ENCODE data around the gene ORC3.

Gene ORC3

DNA sequence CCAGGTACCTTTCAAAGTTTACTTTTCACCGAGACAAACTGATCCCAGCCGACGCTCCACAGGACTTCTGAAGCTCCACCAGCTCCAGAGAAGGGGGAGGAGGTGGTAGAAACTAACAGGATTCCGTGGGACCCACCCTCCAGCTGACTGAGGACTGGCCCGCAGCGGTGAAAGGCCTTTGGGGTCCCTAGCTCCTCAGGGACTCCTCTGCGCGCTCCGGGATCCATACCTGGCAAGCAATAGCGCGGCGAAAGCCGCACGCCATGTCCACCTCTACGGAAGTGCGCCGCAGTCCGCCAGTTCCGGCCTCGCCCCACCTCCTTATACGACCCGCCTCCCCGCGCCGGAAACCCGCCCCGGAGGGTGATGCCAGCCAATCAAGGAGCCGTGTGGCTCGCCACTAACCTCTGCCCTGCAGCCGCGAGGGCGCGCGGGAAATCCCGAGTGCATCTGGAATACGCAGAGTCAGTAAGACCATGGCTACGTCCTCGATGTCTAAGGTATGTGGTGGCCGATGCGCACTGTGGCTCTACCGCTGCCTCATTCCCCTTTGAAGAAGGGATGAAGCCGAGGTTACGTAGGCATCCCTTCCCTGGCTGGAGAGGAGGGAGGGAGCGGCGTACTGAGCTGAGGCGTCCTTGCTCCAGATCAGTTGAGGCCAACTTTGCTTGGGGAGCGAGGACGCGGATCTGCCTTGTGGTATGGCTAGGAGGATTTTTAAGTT is at the start of gene ORC3, which contains the start of gene RARS2:
TSS of gene ORC3 (plus strand) at position 443 of the 724 bp plus-strand sequence. CDS start at position 477, 34 bp downstream.
TSS of gene RARS2 (minus strand) at position 295 of the 724 bp plus-strand sequence. CDS start at position 265, 30 bp downstream.
- DNase-seq: peak; percentile 97 to 98
- Histone ChIP-seq H3K9me3 (no peaks in the 10 kb centered on the region), H3K4me1 (peaks cover 0 to 46% (median 31%) of the 10 kb centered on the region in 4 donors), H3K36me3 (peaks cover 0 to 2% (median under 1%) of the 10 kb centered on the region in 3 donors), H3K27me3 (no peaks in the 10 kb centered on the region), H3K4me3 (peak within 1 kb of the TSS; percentile 83 to 85), H3K27ac (peak within 1 kb of the TSS; percentile 87 to 89)
- intact Hi-C loops (cut with DNase I; ENCODE audit: low total_unique reads): loop anchor here (1.0 to 5.0 kb wide), 2 partner anchors 111 to 118 kb away; partner anchors contain the start of gene SLC35A1
- TF ChIP-seq, protein P1, sequence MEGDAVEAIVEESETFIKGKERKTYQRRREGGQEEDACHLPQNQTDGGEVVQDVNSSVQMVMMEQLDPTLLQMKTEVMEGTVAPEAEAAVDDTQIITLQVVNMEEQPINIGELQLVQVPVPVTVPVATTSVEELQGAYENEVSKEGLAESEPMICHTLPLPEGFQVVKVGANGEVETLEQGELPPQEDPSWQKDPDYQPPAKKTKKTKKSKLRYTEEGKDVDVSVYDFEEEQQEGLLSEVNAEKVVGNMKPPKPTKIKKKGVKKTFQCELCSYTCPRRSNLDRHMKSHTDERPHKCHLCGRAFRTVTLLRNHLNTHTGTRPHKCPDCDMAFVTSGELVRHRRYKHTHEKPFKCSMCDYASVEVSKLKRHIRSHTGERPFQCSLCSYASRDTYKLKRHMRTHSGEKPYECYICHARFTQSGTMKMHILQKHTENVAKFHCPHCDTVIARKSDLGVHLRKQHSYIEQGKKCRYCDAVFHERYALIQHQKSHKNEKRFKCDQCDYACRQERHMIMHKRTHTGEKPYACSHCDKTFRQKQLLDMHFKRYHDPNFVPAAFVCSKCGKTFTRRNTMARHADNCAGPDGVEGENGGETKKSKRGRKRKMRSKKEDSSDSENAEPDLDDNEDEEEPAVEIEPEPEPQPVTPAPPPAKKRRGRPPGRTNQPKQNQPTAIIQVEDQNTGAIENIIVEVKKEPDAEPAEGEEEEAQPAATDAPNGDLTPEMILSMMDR (IDR thresholded peaks at IDR 0.05): no peak

DNA sequence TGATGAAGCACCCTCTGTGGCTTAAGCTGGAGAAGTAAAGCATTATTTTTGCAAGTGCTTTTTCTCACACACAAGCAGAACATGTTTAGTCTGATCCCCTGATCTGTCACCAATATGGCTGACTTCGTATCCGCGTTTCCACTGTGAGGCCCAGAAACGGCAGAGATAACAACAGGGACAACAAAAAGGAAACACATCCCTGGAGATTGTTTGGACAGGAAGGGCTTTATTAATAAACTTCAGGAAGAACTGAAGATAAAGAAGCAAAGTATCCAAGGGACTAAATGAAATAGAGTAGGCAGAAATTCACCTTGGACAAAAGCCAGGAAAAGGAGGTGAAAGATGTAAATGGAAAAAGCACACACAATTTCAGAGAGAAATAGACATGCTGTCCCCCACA is 49.4 kb upstream of the ORC3 start:
- Histone ChIP-seq H3K4me1 (peaks cover 0 to 8% (median 0%) of the 10 kb centered on the region in 4 donors), H3K36me3 (peaks cover 18 to 54% (median 36%) of the 10 kb centered on the region in 3 donors), H3K4me3 (no peak overlapping the region), H3K9me3 (no peaks in the 10 kb centered on the region), H3K27me3 (no peaks in the 10 kb centered on the region), H3K27ac (no peak overlapping the region)
- no peak for DNase-seq
- intact Hi-C loops (cut with DNase I; ENCODE audit: low total_unique reads): no loop called here
- TF ChIP-seq, protein P1 (IDR thresholded peaks at IDR 0.05): no peak

DNA sequence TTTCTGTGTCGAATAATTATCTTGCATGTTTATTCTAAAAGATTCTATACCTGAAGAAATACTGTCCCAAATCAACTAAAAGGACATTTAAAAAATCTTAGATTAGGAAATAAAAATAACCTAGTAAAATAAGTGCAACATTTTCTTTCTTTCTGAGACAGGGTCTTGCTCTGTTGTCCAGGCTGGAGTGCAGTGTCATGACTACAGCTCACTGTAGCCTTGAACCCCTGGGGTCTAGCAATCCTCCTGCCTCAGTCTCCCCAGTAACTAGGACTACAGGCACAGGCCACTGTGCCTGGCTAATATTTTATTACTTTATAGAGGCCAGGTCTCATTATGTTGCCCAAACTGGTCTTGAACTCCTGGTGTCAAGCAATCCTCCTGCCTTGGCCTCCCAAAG is 48.9 kb upstream of the ORC3 start:
- peaks cover 19 to 55% (median 37%) of the 10 kb centered on the region in 3 donors for H3K36me3 ChIP-seq
- TF ChIP-seq, protein P1 (IDR thresholded peaks at IDR 0.05): no peak
- H3K4me1 ChIP-seq: peaks cover 0 to 8% (median 0%) of the 10 kb centered on the region in 4 donors
- no peaks in the 10 kb centered on the region for H3K27me3 ChIP-seq
- no peak overlapping the region for H3K4me3 ChIP-seq
- intact Hi-C loops (cut with DNase I; ENCODE audit: low total_unique reads): no loop called here
- DNase-seq: no peak
- H3K27ac ChIP-seq: no peak overlapping the region
- no peaks in the 10 kb centered on the region for H3K9me3 ChIP-seq

DNA sequence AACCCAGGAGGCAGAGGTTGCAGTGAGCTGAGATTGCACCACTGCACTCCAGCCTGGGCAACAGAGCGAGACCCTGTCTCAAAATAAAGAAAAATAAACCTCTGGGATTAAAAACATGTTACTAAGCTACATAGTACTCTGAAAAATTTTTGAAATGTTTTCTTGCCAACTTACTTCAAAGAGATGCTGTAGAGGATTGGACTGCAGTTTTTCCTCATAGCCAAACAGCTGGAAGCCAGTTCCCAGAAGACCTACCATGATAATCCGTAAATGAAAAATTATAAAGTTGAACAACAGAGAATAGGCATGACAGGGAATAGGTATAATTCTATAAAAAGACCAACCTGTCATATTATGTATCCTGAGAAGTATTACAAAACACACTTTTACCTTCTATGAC is 48.2 kb upstream of the ORC3 start:
- TF ChIP-seq, protein P1 (IDR thresholded peaks at IDR 0.05): no peak
- no peak for DNase-seq
- Histone ChIP-seq H3K9me3 (no peaks in the 10 kb centered on the region), H3K36me3 (peaks cover 25 to 60% (median 37%) of the 10 kb centered on the region in 3 donors), H3K27ac (no peak overlapping the region), H3K4me3 (no peak overlapping the region), H3K4me1 (peaks cover 0 to 8% (median 0%) of the 10 kb centered on the region in 4 donors), H3K27me3 (no peaks in the 10 kb centered on the region)
- intact Hi-C loops (cut with DNase I; ENCODE audit: low total_unique reads): no loop called here

DNA sequence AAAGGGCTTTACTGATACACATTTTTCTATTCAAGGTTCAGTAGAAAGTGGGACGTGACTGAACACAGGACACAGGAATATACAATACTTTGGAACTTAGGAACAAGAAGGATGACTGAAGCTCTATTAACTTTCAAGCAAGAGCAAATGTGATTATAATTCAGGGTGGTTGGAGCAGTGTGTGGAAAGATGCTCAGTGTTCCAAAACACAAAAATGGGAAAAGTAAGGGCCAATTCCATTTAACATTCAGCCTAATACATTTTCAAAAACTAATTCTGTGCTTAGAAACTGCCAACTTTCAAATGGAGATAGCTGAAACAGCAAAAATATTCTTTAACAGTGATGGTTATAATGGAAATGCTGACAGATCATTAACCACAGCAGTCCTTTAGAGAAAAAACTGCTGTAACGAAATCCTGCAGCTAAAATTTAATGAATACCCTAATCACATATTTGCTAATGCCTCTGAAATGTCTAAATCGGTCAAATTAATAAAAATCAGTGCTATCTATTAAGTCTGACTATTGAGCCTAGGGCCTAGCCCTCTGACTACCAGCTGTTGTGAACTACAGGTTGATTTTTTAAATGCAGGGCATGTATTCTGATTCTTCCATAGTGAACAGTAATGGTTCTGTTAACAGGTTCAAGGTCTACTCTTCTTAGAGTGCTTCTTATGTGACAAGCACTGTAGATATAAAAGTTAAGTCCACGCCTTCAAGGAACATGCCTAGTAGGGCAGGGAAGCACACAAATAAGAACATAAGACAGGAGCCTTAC is 46.0 kb upstream of the ORC3 start:
- no peak for DNase-seq
- no peaks in the 10 kb centered on the region for H3K27me3 ChIP-seq
- TF ChIP-seq, protein P1 (IDR thresholded peaks at IDR 0.05): no peak
- intact Hi-C loops (cut with DNase I; ENCODE audit: low total_unique reads): no loop called here
- no peaks in the 10 kb centered on the region for H3K9me3 ChIP-seq
- peaks cover 32 to 66% (median 33%) of the 10 kb centered on the region in 3 donors for H3K36me3 ChIP-seq
- H3K27ac ChIP-seq: no peak overlapping the region
- H3K4me1 ChIP-seq: peaks cover 0 to 8% (median 0%) of the 10 kb centered on the region in 4 donors
- H3K4me3 ChIP-seq: no peak overlapping the region
